ENCODE data around the gene CLDN15. TPM values are rescaled to one million over a fixed set of nuclear protein-coding genes. Genes with fewer than 3 reads are reported as not detected.
"Not testable (repeated sequence)": the region's sequence is repeated elsewhere in the genome, so short reads cannot be mapped to it uniquely, and the experiment has no call there.

CLDN15 gene
- total RNA-seq, 1 donor from 2014 or later: 8.6 TPM

- ATAC-seq (peak; percentile 78), DNase-seq (ENCODE audit: low spot score) (peak; percentile 78)
These were observed 36.6 kb downstream of the CLDN15 start, which contains the start of gene MOGAT3 for GRCh38 chr7:101200862-101201599. Gene MOGAT3 (minus strand): TSS chr7:101201036. CDS start chr7:101200854, 182 bp downstream.

- ATAC-seq (peak; percentile 67), DNase-seq (ENCODE audit: low spot score) (no peak)
These were observed 37.1 kb downstream of the CLDN15 start for GRCh38 chr7:101200504-101200861.

- not testable (repeated sequence) for DNase-seq (ENCODE audit: low spot score); ATAC-seq
These were observed 38.1 kb downstream of the CLDN15 start for GRCh38 chr7:101199522-101199921.

GRCh38 chr7:101198476-101198875, 39.1 kb downstream of the CLDN15 start:
- ATAC-seq (no peak), DNase-seq (ENCODE audit: low spot score) (no peak)

- ATAC-seq (no peak), DNase-seq (ENCODE audit: low spot score) (no peak)
These were observed 39.6 kb downstream of the CLDN15 start for GRCh38 chr7:101197991-101198390.

GRCh38 chr7:101195884-101196283, 41.7 kb downstream of the CLDN15 start:
- DNase-seq (ENCODE audit: low spot score): no peak

GRCh38 chr7:101189109-101189508, 48.5 kb downstream of the CLDN15 start:
- ATAC-seq: no peak
- no peak for DNase-seq (ENCODE audit: low spot score)

More at GRCh38 chr7:101195884-101196283, 41.7 kb downstream of the CLDN15 start:
- ATAC-seq: no peak

GRCh38 chr7:101186844-101187428, 50.7 kb downstream of the CLDN15 start:
- no peak for ATAC-seq
- DNase-seq (ENCODE audit: low spot score): no peak

GRCh38 chr7:101186194-101186593, 51.4 kb downstream of the CLDN15 start:
- no peak for DNase-seq (ENCODE audit: low spot score)
- ATAC-seq: no peak

- ATAC-seq: peak; percentile 45
- no peak for DNase-seq (ENCODE audit: low spot score)
These were observed 52.3 kb downstream of the CLDN15 start for GRCh38 chr7:101185258-101185839.

Other genes with a start within 250 kb of the CLDN15 start
- not detected for gene MUC17, start 217.7 kb downstream of the CLDN15 start, total RNA-seq
- gene TRIM56, start 152.3 kb downstream of the CLDN15 start, total RNA-seq: 23.5 TPM
- 27.5 TPM for gene SERPINE1, start 110.7 kb downstream of the CLDN15 start, total RNA-seq
- gene AP1S1, start 83.3 kb downstream of the CLDN15 start, total RNA-seq: 26.8 TPM
- not detected for gene VGF, start 72.2 kb downstream of the CLDN15 start, total RNA-seq
- not detected for gene NAT16, start 57.5 kb downstream of the CLDN15 start, total RNA-seq
- 12.0 TPM for gene MOGAT3, start 36.8 kb downstream of the CLDN15 start, total RNA-seq
- 54.8 TPM for gene PLOD3, start 20.2 kb downstream of the CLDN15 start, total RNA-seq
- 115 TPM for gene ZNHIT1, start 19.6 kb downstream of the CLDN15 start, total RNA-seq
- gene FIS1, start 7.3 kb upstream of the CLDN15 start, total RNA-seq: 131 TPM
- 7.0 TPM for gene IFT22, start 84.0 kb upstream of the CLDN15 start, total RNA-seq
- 6.7 TPM for gene COL26A1, start 125.1 kb upstream of the CLDN15 start, total RNA-seq

Data from left lobe of liver (tissue), 2 donors.